Suppressor macrophage treated with lipopolysaccharide for 1 hour (primary cell): ENCODE data around the gene DNAJC5G.

Source experiments
- DNase-seq, 3 donors: peaks; one replicate each; pipeline ENCODE4 v3.0.0-alpha.2; 2020 to 2022

Gene DNAJC5G, protein sequence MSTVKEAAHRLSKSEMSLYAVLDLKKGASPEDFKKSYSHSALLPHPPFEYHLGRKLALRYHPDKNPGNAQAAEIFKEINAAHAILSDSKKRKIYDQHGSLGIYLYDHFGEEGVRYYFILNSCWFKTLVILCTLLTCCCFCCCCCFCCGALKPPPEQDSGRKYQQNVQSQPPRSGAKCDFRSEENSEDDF

DNA sequence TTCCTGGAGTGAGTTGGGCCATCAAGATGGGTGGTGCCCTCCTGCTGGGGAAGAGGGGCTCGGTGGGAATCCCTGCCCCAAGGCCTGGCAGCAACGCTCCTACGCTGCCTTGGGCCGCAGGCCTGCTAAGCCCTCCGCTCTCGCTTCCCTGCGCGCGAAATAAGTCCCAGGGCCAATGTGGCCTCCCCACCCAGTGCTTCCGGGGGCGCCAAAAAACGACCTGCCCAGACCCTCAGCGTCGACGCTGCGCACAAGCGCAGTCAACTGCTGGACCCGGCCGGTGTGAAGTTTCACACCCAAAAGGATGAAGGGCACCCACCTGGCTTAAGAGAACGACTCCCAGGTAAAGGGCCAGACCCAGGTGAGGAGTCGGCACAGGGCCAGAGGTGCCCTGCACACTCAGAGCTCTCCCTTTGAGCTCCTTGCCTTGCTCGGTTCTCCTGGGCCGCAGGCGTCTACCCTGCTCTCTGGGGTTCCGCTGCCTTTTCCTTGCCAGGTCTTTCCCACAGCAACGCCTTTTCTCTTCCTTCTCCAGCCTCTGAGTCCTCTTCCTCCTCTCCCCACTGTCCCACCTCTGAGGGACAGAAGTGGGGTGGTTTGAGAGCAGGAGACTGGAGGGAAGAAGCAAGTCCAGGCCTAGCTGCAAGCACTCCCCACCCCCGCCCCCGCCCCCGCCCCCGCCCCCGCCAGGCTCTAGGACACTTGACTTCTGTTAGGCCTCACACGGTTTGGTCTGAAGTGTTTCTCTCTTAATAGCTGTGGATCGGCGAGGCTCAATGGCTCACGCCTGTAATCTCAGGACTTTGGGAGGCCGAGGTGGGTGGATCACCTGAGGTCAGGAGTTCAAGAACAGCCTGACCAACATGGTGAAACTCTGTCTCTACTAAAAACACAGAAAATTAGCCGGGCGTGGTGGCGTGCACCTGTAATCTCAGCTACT, at the start of gene DNAJC5G:
DNAJC5G (plus strand) TSS at position 223 of the 940 bp plus-strand sequence. CDS start 1,296 bp downstream, outside the sequence.
- no peak for DNase-seq

DNA sequence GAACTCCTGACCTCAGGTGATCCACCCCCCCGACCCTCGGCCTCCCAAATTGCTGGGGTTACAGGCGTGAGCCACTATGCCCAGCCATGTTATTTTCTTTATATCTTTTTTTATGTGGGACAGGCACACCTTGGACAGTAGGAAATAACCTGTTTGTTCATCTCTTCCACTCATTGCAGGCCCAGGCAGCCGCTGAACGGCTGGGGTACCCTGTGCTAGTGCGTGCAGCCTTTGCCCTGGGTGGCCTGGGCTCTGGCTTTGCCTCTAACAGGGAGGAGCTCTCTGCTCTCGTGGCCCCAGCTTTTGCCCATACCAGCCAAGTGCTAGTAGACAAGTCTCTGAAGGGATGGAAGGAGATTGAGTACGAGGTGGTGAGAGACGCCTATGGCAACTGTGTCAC, 49.7 kb upstream of the DNAJC5G start:
- no peak for DNase-seq

DNA sequence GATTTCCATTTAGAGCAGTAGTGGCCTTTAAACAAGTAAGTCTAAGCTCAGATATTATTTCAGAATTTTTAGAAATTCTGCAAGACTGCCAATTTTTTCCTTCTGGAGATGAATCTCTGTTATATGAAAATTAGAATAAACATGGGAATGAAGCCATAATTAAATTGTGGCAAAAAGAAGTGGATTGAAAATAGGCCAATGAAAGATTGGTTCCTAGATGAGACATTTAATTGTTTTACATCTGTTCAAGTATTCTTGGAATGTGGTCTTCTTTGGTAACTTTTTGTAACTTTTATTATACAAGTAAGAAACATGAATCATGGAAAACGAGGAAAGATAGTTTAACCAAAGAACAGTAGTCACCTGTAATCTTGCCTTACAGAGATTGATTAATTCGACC, 47.7 kb upstream of the DNAJC5G start:
- no peak for DNase-seq

DNA sequence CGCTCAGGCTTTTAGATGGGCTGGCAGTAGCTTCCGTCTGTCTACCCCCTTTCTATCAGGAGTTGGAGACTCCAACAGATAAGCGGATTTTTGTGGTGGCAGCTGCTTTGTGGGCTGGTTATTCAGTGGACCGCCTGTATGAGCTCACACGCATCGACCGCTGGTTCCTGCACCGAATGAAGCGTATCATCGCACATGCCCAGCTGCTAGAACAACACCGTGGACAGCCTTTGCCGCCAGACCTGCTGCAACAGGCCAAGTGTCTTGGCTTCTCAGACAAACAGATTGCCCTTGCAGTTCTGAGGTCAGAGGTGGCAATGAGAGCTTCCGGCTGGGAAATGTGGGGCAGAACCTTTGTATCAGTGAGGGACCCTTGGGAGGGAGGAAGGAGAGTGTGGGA, 43.3 kb upstream of the DNAJC5G start:
- DNase-seq: no peak

DNA sequence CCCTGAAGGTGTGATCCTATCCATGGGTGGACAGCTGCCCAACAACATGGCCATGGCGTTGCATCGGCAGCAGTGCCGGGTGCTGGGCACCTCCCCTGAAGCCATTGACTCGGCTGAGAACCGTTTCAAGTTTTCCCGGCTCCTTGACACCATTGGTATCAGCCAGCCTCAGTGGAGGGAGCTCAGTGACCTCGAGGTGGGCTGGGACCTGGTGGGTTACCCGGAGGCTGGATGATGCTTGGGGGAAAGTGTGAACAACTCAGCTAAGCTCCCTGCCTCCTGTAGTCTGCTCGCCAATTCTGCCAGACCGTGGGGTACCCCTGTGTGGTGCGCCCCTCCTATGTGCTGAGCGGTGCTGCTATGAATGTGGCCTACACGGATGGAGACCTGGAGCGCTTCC, 41.9 kb upstream of the DNAJC5G start:
- no peak for DNase-seq

DNA sequence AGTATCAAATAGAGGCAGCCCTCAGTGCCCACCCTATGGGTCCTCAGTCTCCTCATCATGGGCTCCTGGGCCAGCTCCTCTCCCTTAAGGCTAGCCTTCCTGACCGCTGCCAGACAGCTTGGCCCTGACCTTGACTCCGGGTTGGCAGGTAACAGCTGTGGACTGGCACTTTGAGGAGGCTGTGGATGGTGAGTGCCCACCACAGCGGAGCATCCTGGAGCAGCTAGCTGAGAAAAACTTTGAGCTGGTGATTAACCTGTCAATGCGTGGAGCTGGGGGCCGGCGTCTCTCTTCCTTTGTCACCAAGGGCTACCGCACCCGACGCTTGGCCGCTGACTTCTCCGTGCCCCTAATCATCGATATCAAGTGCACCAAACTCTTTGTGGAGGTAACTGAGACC, 39.1 kb upstream of the DNAJC5G start:
- DNase-seq: no peak

DNA sequence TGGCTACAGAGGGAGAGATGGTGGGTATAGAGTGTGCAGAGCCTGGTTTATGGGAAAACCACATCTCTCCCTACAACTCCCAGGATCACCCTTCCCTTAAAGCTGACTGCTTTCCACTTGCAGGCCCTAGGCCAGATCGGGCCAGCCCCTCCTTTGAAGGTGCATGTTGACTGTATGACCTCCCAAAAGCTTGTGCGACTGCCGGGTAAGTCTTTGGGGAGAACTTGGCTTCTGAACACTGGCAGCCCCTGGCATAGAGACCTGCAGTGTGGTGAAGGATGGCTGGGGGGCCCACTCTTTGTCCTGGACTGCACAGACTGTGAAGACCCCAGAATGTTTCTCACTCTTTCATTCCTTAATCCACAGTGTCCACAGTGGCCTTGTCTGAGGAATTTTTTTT, 38.6 kb upstream of the DNAJC5G start:
- DNase-seq: no peak

DNA sequence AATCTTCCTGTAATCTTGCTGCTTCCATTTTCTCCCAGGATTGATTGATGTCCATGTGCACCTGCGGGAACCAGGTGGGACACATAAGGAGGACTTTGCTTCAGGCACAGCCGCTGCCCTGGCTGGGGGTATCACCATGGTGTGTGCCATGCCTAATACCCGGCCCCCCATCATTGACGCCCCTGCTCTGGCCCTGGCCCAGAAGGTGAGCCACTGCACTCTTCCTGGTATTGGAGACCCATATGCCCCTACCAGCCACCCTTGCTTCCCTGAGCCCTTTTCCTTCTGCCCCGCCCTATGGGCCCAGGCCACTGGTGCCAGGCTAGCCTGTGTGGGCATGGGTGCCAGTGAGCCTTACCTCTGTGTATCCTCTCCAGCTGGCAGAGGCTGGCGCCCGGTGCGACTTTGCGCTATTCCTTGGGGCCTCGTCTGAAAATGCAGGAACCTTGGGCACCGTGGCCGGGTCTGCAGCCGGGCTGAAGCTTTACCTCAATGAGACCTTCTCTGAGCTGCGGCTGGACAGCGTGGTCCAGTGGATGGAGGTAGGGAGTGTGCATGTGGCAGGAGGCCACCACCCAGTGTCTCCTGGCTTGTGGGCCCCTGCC, 37.8 kb upstream of the DNAJC5G start:
- DNase-seq: no peak

DNA sequence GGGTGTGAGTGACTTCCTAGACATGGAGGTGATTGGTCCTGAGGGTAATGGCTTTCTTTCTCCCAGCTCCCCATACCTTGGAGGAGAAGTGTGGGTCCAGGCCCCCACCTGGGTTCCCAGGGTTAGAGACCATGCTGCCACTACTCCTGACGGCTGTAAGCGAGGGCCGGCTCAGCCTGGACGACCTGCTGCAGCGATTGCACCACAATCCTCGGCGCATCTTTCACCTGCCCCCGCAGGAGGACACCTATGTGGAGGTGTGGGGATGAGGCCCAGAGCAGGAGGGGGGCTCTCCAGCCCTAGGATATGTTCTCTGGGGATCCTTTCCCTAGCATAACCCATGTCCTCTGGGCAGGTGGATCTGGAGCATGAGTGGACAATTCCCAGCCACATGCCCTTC, 36.3 kb upstream of the DNAJC5G start:
- no peak for DNase-seq

DNA sequence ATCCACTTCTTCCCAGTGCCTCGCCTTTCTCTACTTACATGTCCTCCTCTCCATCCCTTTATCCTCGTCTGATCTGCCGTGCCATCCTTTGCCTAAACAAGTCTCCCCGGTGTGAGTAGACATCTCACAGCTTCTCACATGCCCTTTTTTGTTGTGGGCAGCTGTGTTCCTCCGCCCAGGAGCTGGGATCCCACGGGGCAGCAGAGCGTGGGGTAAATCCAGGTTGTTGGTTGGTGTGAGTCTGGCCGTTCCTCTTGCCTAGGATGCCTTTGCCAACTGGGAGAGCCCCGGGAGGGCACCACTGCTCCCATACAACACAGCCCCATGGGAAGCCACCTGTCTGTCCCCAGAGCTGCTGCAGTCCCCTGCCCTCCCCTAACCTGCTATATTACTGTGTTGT, 34.8 kb upstream of the DNAJC5G start:
- no peak for DNase-seq

DNA sequence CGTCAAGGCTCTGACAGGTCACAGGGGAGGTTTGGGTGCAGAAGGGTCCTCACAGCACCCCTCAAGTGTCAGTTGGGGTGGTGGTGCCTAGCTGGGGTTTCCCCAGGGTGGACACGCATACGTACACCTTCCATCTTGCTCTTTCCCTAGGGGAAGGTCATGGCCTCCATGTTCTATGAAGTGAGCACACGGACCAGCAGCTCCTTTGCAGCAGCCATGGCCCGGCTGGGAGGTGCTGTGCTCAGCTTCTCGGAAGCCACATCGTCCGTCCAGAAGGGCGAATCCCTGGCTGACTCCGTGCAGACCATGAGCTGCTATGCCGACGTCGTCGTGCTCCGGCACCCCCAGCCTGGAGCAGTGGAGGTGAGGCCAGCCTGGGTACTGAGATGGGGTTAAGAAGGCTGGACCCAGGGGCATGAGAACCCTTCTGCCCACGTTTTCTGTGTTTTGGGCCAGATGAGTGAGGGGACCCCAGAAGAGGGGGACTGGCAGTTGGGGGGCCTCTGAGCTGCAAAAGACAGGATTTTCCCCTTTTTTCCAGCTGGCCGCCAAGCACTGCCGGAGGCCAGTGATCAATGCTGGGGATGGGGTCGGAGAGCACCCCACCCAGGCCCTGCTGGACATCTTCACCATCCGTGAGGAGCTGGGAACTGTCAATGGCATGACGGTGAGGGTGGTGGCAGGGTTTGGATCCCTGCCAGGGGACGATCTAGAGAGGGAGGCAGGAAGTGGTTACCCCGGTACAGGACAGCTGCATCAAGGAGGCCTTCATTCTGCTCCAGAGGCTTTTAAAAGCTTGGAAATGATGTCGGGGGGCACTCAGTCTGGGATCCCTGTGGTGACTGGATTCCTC, 33.2 kb upstream of the DNAJC5G start:
- DNase-seq: no peak

DNA sequence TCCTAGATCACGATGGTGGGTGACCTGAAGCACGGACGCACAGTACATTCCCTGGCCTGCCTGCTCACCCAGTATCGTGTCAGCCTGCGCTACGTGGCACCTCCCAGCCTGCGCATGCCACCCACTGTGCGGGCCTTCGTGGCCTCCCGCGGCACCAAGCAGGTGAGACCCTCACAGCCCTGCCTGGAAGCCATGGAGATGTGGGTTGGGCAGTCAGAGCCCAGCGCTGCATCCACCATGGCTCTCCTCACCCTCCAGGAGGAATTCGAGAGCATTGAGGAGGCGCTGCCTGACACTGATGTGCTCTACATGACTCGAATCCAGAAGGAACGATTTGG, 32.6 kb upstream of the DNAJC5G start:
- DNase-seq: no peak

DNA sequence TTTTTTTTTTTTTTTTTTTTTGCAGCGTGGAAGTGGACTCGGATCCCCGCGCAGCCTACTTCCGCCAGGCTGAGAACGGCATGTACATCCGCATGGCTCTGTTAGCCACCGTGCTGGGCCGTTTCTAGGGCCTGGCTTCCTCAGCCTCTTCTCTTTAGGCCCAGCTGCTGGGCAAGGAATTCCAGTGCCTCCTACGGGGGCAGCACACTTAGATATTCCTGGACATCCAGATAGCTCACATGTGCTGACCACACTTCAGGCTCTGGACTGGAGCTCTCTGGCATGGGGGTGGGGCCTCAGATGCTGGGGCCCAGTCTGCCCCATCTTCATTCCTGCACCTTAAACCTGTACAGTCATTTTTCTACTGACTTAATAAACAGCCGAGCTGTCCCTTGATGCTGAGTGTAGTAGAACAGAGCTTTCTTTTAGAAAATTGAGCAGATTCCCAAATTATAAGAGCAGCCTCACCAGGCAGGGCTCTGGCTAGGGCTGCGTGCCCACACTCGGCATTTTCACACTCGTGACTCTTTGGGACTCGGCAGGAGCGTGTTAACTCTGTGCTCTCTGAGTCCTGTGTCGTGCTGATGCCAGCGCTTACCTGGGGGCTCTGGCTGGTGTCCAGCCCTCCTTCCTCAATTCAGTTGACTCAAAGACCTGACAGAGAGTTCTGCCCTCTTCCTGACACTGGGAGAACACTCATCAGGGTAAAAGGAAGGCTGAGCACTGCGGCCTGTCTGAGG, 31.7 kb upstream of the DNAJC5G start:
- DNase-seq: no peak

DNA sequence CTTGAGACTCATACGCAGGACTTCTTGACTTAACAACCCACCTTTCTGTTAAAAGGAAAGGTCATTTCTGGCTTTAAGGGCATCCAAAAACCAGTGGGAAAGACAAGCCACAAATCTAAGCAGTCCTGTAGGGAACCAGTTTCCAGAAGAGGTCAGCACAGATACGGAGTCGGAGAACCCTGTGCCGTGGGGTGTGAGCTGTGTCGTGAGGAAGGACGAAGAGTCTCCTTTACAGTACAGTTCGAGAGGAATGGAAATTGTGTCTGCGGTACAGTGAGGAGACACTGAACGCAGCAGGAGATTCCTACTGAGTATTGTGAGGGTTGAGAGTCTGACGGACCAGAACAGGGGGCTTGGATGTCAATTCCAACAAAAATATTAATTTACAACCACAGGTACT, 30.1 kb upstream of the DNAJC5G start:
- no peak for DNase-seq

DNA sequence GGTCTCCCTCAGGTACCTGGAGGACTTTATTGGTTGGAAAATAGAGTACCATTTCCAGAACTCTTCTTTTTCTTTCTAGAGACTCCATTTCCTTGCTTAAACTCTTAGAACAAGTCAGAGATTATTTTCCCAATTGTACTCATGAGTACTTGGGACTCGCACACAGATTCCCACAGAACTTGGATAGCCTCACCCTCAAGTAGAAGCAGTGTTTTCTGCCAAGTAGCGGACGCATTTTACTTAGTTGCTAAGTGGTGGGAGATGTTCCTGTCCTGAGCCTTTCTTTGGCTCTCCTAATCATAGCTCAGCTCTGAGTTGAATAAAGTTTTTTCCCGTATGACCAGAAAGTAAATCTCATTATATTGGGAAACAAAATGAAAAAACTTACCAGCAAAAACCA, 29.6 kb upstream of the DNAJC5G start:
- no peak for DNase-seq

DNA sequence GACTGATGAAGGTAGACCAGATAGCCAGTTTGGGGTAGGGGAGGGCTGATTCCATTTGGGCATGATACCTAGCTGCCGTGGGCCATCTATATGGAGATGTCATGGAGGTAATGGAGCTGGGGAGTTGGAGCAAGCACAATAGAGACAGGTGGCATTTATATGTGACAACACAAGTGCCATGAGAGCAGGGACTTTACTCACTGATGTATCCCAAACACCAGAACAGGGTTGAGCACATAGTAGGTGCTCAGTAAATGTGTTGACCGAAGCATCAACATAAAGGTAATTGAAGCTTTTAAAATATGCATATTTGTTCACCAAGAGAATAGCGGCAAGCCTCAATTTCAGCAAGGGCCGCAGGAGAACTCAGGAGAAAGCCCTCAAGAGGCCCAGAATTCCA, 27.3 kb upstream of the DNAJC5G start:
- DNase-seq: no peak

DNA sequence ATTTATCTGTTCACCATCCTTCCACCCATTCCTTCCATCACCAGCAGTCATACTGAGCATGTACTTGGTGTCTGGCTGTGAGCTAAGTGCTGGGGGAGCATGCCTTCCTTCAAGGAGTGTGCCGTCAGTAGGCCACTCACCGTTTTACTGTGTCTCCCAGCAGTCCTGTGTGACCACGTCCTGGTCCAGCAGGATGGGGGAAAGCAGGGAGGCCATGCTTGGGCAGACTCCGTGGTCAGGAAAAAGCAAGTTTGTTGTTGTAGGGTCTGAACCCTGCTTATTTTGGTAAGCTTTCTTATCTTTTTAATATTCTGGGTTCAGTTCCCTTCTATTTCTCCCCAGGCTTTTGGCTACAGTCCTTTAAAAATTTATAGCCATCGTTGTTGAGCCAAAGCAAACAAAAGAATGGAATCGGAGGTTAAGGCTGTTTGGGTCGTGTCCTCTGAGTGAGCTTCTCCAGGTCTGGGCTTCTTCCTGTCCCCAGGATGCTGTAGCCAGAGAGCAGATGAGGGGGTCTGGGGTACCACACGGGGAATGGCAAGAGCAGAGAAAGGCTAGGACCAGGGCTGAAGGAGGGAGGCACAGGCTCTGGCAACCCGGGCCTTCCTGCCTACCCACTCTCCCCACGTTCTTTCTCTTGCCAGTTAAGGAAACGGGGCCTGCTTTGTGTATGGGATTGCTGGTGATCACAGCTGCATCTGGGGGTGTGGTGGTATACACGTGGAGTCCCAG, 25.9 kb upstream of the DNAJC5G start:
- no peak for DNase-seq

DNA sequence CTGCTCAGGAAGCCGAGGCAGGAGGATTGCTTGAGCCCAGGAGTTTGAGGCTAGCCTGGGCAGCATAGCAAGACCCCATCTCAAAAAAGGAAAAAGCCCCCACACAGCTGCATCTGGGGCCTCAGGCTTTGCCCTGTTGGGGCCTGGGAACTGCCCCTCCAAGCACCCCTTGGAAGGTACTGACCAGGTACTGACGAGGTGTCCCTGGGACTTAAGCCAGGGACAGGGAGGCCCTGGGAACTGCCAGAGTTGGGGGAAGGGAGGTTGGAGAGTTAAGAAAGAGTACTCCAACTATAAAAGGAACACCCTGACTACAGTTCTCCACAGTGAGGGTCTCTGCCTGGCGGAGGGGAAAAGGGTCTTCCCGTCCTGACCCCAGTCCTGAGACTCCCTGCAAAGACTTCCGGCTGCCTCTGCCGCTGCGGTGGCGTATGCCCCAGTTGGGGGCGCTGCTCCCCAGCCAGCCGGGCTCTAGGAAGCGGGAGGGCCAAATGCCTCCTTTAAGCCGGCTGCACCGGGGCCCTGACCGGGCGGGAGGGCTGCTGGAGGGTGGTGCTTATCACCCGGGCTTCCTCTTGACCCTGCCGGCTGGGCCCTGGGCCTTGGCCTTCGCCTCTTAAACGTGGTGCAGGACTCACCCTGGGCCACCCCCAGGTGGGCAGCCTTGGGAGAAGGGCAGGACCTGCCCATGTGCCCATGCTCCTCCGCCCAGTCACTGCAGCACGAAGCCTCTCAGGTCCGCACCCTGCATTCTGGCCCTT, 25.2 kb upstream of the DNAJC5G start:
- peak; percentile 67 to 87 (median 79) for DNase-seq

DNA sequence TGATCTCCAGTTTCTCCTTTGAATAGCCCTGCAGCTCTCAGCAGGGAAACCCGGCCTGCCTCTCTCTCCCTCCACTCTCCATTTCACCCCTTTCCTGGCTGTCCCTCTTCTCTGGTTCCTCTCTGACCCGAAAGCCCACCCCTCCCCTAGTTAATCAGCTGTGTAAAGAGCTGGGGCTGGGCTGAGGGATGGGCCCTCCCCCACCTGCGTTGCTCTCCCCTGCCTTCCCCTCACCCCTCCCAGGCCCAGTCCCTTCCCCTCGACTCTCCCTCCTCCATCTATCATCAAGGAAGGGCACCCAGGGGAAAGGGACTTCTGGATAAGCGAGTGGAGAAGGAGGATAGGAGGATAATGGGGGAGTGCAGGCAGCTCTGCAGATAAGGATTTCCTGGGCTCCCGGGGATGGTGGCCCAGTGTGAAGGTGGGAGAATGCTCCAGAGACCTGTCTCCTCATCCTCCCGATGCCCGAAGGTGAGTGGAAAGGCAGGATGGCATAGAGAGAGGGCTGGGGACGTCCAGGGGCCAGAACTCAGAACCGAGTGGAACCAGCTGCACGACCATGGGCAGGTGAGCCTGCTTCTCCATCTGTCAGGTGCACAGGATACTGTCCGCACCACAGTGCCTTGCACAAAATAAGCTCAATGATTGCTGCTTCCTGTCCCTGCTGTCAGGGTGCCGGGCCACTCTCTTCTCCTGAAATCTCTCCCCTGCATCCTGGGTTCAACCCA, 24.4 kb upstream of the DNAJC5G start:
- DNase-seq: no peak

DNA sequence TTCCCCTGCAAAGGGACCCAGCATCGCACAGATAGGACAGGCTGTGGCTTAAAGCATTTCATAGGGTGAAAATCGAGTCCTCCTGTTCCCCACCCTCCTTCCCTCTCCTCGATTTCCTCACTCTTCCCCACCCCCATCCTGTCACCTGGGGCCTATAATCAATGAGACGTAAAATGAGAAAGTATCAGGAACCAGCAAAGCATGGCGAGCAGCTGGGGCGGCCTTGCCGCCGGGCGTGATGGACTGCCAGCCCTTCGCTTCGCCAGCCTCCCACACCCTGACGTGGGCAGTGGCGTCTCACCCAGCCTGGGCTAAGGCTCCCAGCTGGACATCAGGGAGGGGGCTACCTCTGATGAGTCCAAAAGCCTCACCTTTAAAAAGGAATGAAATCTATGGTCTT, 23.5 kb upstream of the DNAJC5G start:
- no peak for DNase-seq
